ENCODE measurements around the gene ZNF883. TPM values are rescaled to one million over a fixed set of nuclear protein-coding genes. Genes with fewer than 3 reads are reported as not detected.

ZNF883 gene
- total RNA-seq, 4 donors from 2014 or later: 0.99 to 2.1 (median 1.5) TPM

- peaks cover 0 to 38% (median 2%) of the 10 kb centered on the region in 4 donors for H3K36me3 ChIP-seq
- H3K27me3 ChIP-seq: no peaks in the 10 kb centered on the region
- no peak overlapping the region for H3K4me3 ChIP-seq
- intact Hi-C loops (cut with DNase I): no loop called here
- H3K27ac ChIP-seq (replicated peaks in 1 of 4): no peak overlapping the region
- no peaks in the 10 kb centered on the region for H3K4me1 ChIP-seq
- TF ChIP-seq EP300 (IDR thresholded peaks at IDR 0.05) (no peak), POLR2A (IDR thresholded peaks at IDR 0.05; ENCODE audit: low read depth) (no peak), POLR2AphosphoS5 (IDR thresholded peaks at IDR 0.05) (no peak), CTCF (IDR thresholded peaks at IDR 0.05) (no peak)
- peaks cover 0 to 69% (median 47%) of the 10 kb centered on the region in 4 donors for H3K9me3 ChIP-seq
- 29% methylated on average over 1 of the region's 1 CpG for WGBS
- DNase-seq (ENCODE audit: extremely low spot score): no peak
Observed at GRCh38 chr9:113005777-113006176, 6.2 kb downstream of the ZNF883 start.

- peaks cover 0 to 94% (median 82%) of the 10 kb centered on the region in 4 donors for H3K9me3 ChIP-seq
- no peak overlapping the region for H3K27ac ChIP-seq (replicated peaks in 1 of 4)
- peaks cover 14 to 47% (median 21%) of the 10 kb centered on the region in 4 donors for H3K36me3 ChIP-seq
- WGBS: 97% methylated on average over 8 of the region's 8 CpGs
- TF ChIP-seq CTCF (IDR thresholded peaks at IDR 0.05) (no peak), EP300 (IDR thresholded peaks at IDR 0.05) (no peak), POLR2AphosphoS5 (IDR thresholded peaks at IDR 0.05) (no peak), POLR2A (IDR thresholded peaks at IDR 0.05; ENCODE audit: low read depth) (no peak)
- DNase-seq (ENCODE audit: extremely low spot score): no peak
- no peak overlapping the region for H3K4me3 ChIP-seq
- no peaks in the 10 kb centered on the region for H3K4me1 ChIP-seq
- H3K27me3 ChIP-seq: no peaks in the 10 kb centered on the region
- intact Hi-C loops (cut with DNase I): no loop called here
Observed at GRCh38 chr9:112997236-112997941, 14.6 kb downstream of the ZNF883 start.

GRCh38 chr9:112971415-112971814, 40.6 kb downstream of the ZNF883 start:
- H3K9me3 ChIP-seq: peaks cover 0 to 18% (median 8%) of the 10 kb centered on the region in 4 donors
- DNase-seq (ENCODE audit: extremely low spot score): no peak
- H3K36me3 ChIP-seq: no peaks in the 10 kb centered on the region
- intact Hi-C loops (cut with DNase I): no loop called here
- H3K4me3 ChIP-seq: no peak overlapping the region
- no peak overlapping the region for H3K27ac ChIP-seq (replicated peaks in 1 of 4)
- H3K27me3 ChIP-seq: no peaks in the 10 kb centered on the region
- 23% methylated on average over 5 of the region's 5 CpGs for WGBS
- TF ChIP-seq CTCF (IDR thresholded peaks at IDR 0.05) (no peak), EP300 (IDR thresholded peaks at IDR 0.05) (no peak), POLR2A (IDR thresholded peaks at IDR 0.05; ENCODE audit: low read depth) (no peak), POLR2AphosphoS5 (IDR thresholded peaks at IDR 0.05) (no peak)
- no peaks in the 10 kb centered on the region for H3K4me1 ChIP-seq

- H3K9me3 ChIP-seq: peaks cover 0 to 14% (median 6%) of the 10 kb centered on the region in 4 donors
- H3K36me3 ChIP-seq: no peaks in the 10 kb centered on the region
- no peak overlapping the region for H3K27ac ChIP-seq (replicated peaks in 1 of 4)
- 50% methylated on average over 6 of the region's 6 CpGs for WGBS
- H3K4me1 ChIP-seq: no peaks in the 10 kb centered on the region
- TF ChIP-seq POLR2AphosphoS5 (IDR thresholded peaks at IDR 0.05): no peak
- no peak for TF ChIP-seq CTCF (IDR thresholded peaks at IDR 0.05)
- no peak for TF ChIP-seq POLR2A (IDR thresholded peaks at IDR 0.05; ENCODE audit: low read depth)
- no peak for TF ChIP-seq EP300 (IDR thresholded peaks at IDR 0.05)
- DNase-seq (ENCODE audit: extremely low spot score): no peak
- H3K27me3 ChIP-seq: no peaks in the 10 kb centered on the region
- no peak overlapping the region for H3K4me3 ChIP-seq
- intact Hi-C loops (cut with DNase I): no loop called here
Observed at GRCh38 chr9:112970939-112971338, 41.1 kb downstream of the ZNF883 start.

All from esophagus muscularis mucosa (tissue), 4 donors.